Dermis blood vessel endothelial cell (primary cell): ENCODE data around the gene RNASE1. TPM values are rescaled to one million over a fixed set of nuclear protein-coding genes. Genes with fewer than 3 reads are reported as not detected.
"Not testable (repeated sequence)": the region's sequence is repeated elsewhere in the genome, so short reads cannot be mapped to it uniquely, and the experiment has no call there.

Experiments
- DNase-seq: peaks from one replicate; pipeline ENCODE4 v3.0.0; 2010
- total RNA-seq: library from RNA; depleted of rRNA; stranded (reverse); fragments of >200 nt; gene quantifications from 2 replicates; pipeline ENCODE4 v1.2.3, GENCODE V29; 2014

Gene RNASE1
- total RNA-seq, 1 donor from 2014 or later, result 64.0 TPM

- DNase-seq, result no peak
Observed at GRCh38 chr14:20769421-20769820, 33.2 kb downstream of the RNASE1 start.

GRCh38 chr14:20768593-20768892 lies 34.1 kb downstream of the RNASE1 start:
- no peak for DNase-seq

- DNase-seq, result no peak
Observed at GRCh38 chr14:20760950-20761349, 41.7 kb downstream of the RNASE1 start.

- DNase-seq, result not testable (repeated sequence)
Observed at GRCh38 chr14:20759465-20759864, 43.2 kb downstream of the RNASE1 start.

- peak; percentile 60 for DNase-seq
Observed at GRCh38 chr14:20757965-20758364, 44.7 kb downstream of the RNASE1 start.

GRCh38 chr14:20755037-20755436 lies 47.6 kb downstream of the RNASE1 start:
- no peak for DNase-seq

- no peak for DNase-seq
Observed at GRCh38 chr14:20754308-20754707, 48.3 kb downstream of the RNASE1 start.

- no peak for DNase-seq
Observed at GRCh38 chr14:20751963-20752562, 50.6 kb downstream of the RNASE1 start.

Other genes with a start within 250 kb of the RNASE1 start
- gene RNASE9, start 241.8 kb downstream of the RNASE1 start, total RNA-seq, result not detected in 2 replicates
- not detected in 2 replicates for gene RNASE11, start 214.8 kb downstream of the RNASE1 start, total RNA-seq
- not detected in 2 replicates for gene RNASE12, start 211.5 kb downstream of the RNASE1 start, total RNA-seq
- not detected in 2 replicates for gene OR6S1, start 161.2 kb downstream of the RNASE1 start, total RNA-seq
- 11.4 and 25.7 TPM in 2 replicates for gene RNASE4, start 118.3 kb downstream of the RNASE1 start, total RNA-seq
- gene ANG, start 114.1 kb downstream of the RNASE1 start, total RNA-seq, result 6.3 and 6.4 TPM in 2 replicates
- not detected in 2 replicates for gene EDDM3A, start 57.0 kb downstream of the RNASE1 start, total RNA-seq
- gene EDDM3B, start 34.4 kb downstream of the RNASE1 start, total RNA-seq, result not detected in 2 replicates
- gene RNASE6, start 21.6 kb downstream of the RNASE1 start, total RNA-seq, result 0.14 and 0.17 TPM in 2 replicates
- gene RNASE3, start 88.5 kb upstream of the RNASE1 start, total RNA-seq, result not detected in 2 replicates
- 0.14 TPM in 1 of 2 replicates, not detected in the other for gene RNASE2, start 152.6 kb upstream of the RNASE1 start, total RNA-seq
- 32.8 and 32.9 TPM in 2 replicates for gene METTL17, start 187.1 kb upstream of the RNASE1 start, total RNA-seq
- gene SLC39A2, start 196.4 kb upstream of the RNASE1 start, total RNA-seq, result not detected in 2 replicates
- 3.3 and 3.6 TPM in 2 replicates for gene NDRG2, start 222.2 kb upstream of the RNASE1 start, total RNA-seq
- gene TPPP2, start 227.4 kb upstream of the RNASE1 start, total RNA-seq, result not detected in 2 replicates
- gene RNASE13, start 232.0 kb upstream of the RNASE1 start, total RNA-seq, result not detected in 2 replicates
- gene RNASE7, start 239.5 kb upstream of the RNASE1 start, total RNA-seq, result not detected in 2 replicates